NCI-H2196 (cell line): ENCODE measurements around the gene TRMT1.

Experiments
- DNase-seq: peaks from one replicate; lab custom pipeline; 2025; ENCODE audit not compliant: unreplicated experiment; lab: John Stamatoyannopoulos, UW

The TRMT1 gene

GRCh38 chr19:13074378-13074777 lies 42.2 kb downstream of the TRMT1 start:
- DNase-seq = no peak

- no peak for DNase-seq
Observed at GRCh38 chr19:13073263-13073662, 43.3 kb downstream of the TRMT1 start.

- no peak for DNase-seq
Observed at GRCh38 chr19:13072188-13072908, 44.2 kb downstream of the TRMT1 start.

GRCh38 chr19:13071444-13072187 lies 44.9 kb downstream of the TRMT1 start:
- DNase-seq = no peak

- no peak for DNase-seq
Observed at GRCh38 chr19:13070425-13071140, 46.0 kb downstream of the TRMT1 start.

- DNase-seq = no peak
Observed at GRCh38 chr19:13069415-13070359, 46.9 kb downstream of the TRMT1 start.

GRCh38 chr19:13068085-13068846 lies 48.3 kb downstream of the TRMT1 start:
- DNase-seq = no peak

GRCh38 chr19:13066933-13067807 lies 49.4 kb downstream of the TRMT1 start:
- no peak for DNase-seq

GRCh38 chr19:13066226-13066625 lies 50.3 kb downstream of the TRMT1 start:
- DNase-seq = no peak

- no peak for DNase-seq
Observed at GRCh38 chr19:13064092-13064489, 52.4 kb downstream of the TRMT1 start.

GRCh38 chr19:13063461-13064091 lies 53.0 kb downstream of the TRMT1 start:
- DNase-seq = no peak

GRCh38 chr19:13062317-13062716 lies 54.2 kb downstream of the TRMT1 start:
- no peak for DNase-seq

GRCh38 chr19:13060964-13061927 lies 55.3 kb downstream of the TRMT1 start:
- peak; percentile 90 for DNase-seq

GRCh38 chr19:13060233-13060963 lies 56.1 kb downstream of the TRMT1 start:
- DNase-seq = no peak

- no peak for DNase-seq
Observed at GRCh38 chr19:13058951-13059660, 57.4 kb downstream of the TRMT1 start.

- DNase-seq = no peak
Observed at GRCh38 chr19:13057744-13058143, 58.8 kb downstream of the TRMT1 start.
